GM18519 (cell line): ENCODE measurements around the gene BAIAP2L1.
A peak's percentile ranks its signal among the peaks of the same experiment; 100 is the strongest.
"Not testable (repeated sequence)": the region's sequence is repeated elsewhere in the genome, so short reads cannot be mapped to it uniquely, and the experiment has no call there.

Source experiments
- ATAC-seq: cut with Tn5 transposase; IDR thresholded peaks from one replicate; pipeline ENCODE4 v1.9.1; 2021; ENCODE audit warnings: mild to moderate bottlenecking, moderate library complexity; ENCODE audit not compliant: unreplicated experiment, low FRiP score

The BAIAP2L1 gene

GRCh38 chr7:98324782-98325181 is 76.1 kb downstream of the BAIAP2L1 start:
- no peak for ATAC-seq

DNA sequence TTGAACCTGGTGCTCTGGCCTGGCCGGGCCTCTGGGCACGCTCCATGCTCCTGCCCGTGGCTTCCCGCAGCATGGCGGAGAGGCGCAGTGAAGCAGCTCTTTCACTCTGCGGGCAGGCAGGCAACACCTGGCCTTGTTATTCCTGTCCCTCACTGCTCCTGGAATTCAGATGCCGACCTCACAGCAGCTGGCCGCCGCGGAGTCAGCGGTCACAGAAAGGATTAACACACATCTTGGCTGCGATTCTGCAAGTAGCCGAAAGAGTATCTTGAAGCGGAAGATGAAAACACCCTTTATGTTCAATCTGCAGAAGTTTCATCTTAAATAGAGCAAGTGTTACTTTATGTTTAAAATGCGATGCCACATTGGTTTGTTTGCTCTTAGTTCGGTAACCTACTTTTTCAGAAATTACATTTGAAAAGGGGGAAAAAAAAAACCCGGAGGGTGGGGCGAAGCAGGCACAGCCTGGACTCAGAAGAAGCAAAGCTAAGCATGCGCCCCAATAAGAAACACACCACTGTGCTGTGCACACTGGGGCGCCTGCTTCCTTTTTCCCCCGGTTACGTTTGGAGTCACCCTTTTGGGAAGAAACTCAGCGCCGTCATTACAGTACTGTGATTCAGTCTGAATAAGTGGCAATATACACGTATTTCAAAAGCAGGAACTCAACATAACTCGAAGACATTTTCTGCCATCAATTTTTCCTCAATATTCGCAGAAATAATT is 77.1 kb downstream of the BAIAP2L1 start:
- ATAC-seq = no peak

- no peak for ATAC-seq
Observed at GRCh38 chr7:98322331-98323270, 78.3 kb downstream of the BAIAP2L1 start.

DNA sequence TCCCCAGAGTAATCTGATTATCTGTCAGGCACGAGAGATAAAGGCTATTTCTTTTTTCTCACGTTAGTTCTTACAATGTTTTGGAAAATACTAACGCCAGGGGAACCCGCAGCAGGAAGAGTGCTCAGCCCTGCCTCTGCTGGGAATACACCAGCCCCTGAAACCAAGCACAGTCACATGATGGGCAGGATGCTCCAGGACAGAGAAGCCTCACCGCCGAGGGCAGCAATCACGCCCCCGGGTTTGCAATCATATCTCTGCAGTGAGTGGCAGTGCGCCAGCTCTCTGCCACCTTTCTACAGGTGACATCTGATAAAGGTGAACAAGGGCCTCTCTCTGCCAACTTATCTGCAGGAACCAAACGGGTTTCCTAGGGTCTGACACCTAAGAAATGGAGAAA is 79.6 kb downstream of the BAIAP2L1 start:
- no peak for ATAC-seq

DNA sequence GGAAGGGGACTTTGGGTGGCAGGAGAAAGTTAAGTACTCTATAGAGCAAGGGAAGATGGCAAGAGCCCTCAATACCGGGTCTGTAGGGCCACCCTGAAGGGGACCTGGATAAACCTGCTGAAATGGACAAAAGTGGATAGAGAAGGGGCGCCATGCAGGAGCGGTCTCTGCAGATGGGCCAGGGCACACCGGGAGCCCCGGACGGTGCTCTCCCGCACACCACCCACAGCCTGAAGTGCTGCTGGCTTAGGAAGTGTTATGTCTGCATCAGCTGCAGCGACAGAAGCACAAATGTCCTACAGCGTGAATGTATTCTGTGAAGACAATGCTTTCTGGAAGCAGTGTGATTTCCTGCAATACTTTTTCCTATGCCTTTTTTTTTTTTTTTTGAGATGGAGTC is 81.7 kb downstream of the BAIAP2L1 start:
- no peak for ATAC-seq

GRCh38 chr7:98317366-98318040 is 83.4 kb downstream of the BAIAP2L1 start:
- no peak for ATAC-seq

- ATAC-seq = not testable (repeated sequence)
Observed at GRCh38 chr7:98315994-98316527, 84.8 kb downstream of the BAIAP2L1 start.

DNA sequence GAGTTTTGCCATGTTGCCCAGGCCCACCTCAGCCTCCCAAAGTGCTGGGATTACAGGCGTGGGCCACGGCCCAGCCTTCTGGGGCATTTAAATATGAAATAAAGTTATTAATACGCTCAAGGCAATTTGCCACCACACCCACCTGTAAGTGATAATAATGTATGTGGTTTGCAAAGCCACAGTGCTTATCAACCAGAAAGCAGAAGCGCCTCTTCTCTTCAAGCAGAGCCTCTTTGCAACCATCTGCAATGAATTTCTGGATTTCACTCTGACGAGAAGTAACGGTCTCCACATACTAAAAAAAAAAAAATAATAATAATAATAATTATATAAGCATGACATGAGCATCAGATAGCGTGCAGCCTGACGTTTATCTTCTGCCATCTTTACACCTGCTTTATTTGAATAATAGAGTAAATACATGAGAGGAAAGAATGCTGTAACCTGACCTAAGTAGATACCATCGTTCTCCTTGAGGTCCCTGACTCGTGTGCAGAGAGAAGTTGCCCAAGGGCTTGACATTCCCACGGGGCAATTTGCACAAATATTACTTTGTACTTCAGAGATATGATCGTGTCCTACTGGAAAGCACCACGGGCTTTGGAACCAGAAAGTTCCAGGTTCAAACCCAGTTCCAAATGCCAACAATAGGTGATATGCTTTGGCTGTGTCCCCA is 85.4 kb downstream of the BAIAP2L1 start:
- peak; percentile 74 for ATAC-seq

- no peak for ATAC-seq
Observed at GRCh38 chr7:98314469-98314868, 86.4 kb downstream of the BAIAP2L1 start.

- ATAC-seq = no peak
Observed at GRCh38 chr7:98312201-98312600, 88.7 kb downstream of the BAIAP2L1 start.

DNA sequence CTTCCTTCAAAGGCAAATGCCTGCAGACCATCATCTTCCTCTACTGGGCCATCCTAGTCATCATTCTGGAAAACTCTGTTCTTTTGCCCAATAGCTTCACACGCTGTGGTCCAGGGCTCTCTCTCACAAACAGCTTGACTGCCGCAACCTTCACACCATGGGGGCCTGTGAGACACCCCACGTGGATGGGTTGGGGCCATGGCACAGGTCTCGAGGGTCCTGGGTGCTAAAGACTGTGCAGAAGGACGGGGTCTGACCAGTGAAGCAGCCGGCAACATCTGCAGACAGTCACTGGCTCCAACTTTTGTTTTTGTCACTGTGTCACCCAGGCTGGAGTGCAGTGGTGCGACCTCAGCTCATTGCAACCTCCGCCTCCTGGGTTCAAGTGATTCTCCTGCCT is 91.3 kb downstream of the BAIAP2L1 start:
- no peak for ATAC-seq

- ATAC-seq = no peak
Observed at GRCh38 chr7:98307971-98308466, 92.9 kb downstream of the BAIAP2L1 start.

DNA sequence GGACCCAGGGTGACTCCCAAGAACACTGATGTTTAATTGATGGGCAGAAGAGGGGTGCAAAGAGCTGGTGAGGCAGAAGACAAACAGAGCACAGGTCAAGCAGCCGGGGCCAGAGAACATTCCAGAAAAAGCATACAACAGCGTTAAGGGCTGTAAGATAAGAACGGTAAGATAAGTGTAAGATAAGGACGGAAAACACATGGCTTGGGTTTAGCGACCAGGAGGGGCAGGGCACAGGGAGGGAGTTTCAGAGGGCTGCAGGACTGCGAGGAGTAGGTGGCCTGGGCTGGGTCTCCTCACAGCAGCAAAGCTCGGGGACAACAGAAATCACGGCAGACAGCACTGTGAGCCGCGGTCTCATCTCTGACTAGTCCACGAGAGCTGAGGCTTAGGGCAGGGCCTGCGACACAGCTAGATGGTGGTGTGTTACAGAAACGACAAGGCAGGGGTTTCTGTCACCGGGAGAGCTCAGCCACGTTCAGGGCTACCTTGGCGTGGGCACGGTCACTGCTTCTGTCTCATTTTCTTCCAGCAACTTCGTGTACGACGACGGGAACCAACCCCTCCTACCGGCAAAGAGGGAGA is 94.8 kb downstream of the BAIAP2L1 start:
- ATAC-seq = no peak

- no peak for ATAC-seq
Observed at GRCh38 chr7:98303906-98304305, 97.0 kb downstream of the BAIAP2L1 start.

DNA sequence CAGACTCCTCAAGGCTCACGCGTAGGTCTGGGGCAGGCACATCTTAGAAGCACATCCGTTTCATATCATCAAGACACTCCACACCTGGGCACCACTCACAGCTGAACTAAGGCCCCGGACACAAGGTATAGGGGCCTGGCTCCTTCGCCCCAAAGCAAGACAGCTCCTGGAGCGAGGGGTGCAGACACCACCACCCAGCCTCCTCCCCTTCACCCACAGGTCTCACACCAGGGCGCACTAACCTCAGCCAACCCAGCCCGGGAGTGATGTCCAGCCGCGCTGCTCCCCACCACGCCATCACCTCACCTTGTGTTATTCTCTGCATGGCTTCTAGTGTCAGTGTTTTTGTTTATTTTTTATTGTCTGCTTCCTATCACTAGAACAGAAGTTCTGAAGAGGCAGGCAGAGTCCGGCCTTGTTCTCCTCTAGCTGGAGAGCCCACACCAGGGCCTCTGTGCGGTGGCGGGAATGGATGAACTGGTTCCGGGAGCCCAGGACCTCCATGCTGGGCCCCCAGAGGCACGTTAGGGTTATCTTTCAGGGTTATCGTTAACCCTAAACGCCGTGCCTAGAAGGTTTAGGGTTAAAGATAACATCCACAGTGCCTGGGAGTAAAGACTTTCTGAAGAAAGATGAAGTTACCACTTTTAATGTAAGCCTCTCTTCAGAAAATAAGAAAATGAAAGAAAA is 97.6 kb downstream of the BAIAP2L1 start:
- ATAC-seq = no peak

GRCh38 chr7:98301693-98302470 is 99.0 kb downstream of the BAIAP2L1 start:
- no peak for ATAC-seq

- no peak for ATAC-seq
Observed at GRCh38 chr7:98300595-98301372, 100.1 kb downstream of the BAIAP2L1 start.
